ENCODE measurements around the gene EXOC5. TPM values are rescaled to one million over a fixed set of nuclear protein-coding genes. Genes with fewer than 3 reads are reported as not detected.

EXOC5 gene
- total RNA-seq, 3 donors from 2014 or later (not counting 1 experiment from before 2014, with no cell fraction given), result 37.1 to 42.0 (median 41.7) TPM

- Mint-ChIP-seq H3K27me3 (ENCODE audit: low read depth in 2 of 2) (peaks cover 8 to 12% of the 10 kb centered on the region in 2 donors), H3K27ac (no peak overlapping the region), H3K4me3 (no peak overlapping the region), H3K4me1 (no peaks in the 10 kb centered on the region), H3K36me3 (no peaks in the 10 kb centered on the region), H3K9me3 (no peaks in the 10 kb centered on the region)
- H3K27ac ChIP-seq (ENCODE audit: low read length), result no peak overlapping the region
- no peaks in the 10 kb centered on the region for H3K4me1 ChIP-seq (ENCODE audit: control insufficient read depth, insufficient read depth, low read length)
- ATAC-seq (no peak), DNase-seq (no peak)
- WGBS (ENCODE audit: insufficient coverage), result 93% methylated on average over 4 of the region's 4 CpGs
- intact Hi-C loops (cut with micrococcal nuclease), result no loop called here
- H3K36me3 ChIP-seq (ENCODE audit: control insufficient read depth, insufficient read depth, low read length), result no peaks in the 10 kb centered on the region
- H3K4me3 ChIP-seq (ENCODE audit: low read length), result no peak overlapping the region
- no peaks in the 10 kb centered on the region for H3K9me3 ChIP-seq (ENCODE audit: control insufficient read depth, insufficient read depth, low read length)
- no peaks in the 10 kb centered on the region for H3K27me3 ChIP-seq (ENCODE audit: control insufficient read depth, insufficient read depth, low read length)
- TF ChIP-seq, protein P1, sequence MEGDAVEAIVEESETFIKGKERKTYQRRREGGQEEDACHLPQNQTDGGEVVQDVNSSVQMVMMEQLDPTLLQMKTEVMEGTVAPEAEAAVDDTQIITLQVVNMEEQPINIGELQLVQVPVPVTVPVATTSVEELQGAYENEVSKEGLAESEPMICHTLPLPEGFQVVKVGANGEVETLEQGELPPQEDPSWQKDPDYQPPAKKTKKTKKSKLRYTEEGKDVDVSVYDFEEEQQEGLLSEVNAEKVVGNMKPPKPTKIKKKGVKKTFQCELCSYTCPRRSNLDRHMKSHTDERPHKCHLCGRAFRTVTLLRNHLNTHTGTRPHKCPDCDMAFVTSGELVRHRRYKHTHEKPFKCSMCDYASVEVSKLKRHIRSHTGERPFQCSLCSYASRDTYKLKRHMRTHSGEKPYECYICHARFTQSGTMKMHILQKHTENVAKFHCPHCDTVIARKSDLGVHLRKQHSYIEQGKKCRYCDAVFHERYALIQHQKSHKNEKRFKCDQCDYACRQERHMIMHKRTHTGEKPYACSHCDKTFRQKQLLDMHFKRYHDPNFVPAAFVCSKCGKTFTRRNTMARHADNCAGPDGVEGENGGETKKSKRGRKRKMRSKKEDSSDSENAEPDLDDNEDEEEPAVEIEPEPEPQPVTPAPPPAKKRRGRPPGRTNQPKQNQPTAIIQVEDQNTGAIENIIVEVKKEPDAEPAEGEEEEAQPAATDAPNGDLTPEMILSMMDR (IDR thresholded peaks at IDR 0.05), result no peak
These were observed 115.4 kb downstream of the EXOC5 start for GRCh38 chr14:57153286-57153685.

Other genes starting within 250 kb of the EXOC5 start
- gene AP5M1, start 66 bp upstream of the EXOC5 start, total RNA-seq, result 10 to 100 TPM; 46.3 to 64.2 (median 48.8) TPM
- 10 to 100 TPM; 17.1 to 32.6 (median 24.0) TPM for gene NAA30, start 121.7 kb upstream of the EXOC5 start, total RNA-seq
- gene CCDC198, start 225.0 kb upstream of the EXOC5 start, total RNA-seq, result not detected